UCSD-AML1 (cell line): ENCODE data around the gene DLL1.

Experiments
- DNase-seq: peaks from one replicate; lab custom pipeline; 2025; ENCODE audit not compliant: unreplicated experiment; lab: John Stamatoyannopoulos, UW

The DLL1 gene

DNA sequence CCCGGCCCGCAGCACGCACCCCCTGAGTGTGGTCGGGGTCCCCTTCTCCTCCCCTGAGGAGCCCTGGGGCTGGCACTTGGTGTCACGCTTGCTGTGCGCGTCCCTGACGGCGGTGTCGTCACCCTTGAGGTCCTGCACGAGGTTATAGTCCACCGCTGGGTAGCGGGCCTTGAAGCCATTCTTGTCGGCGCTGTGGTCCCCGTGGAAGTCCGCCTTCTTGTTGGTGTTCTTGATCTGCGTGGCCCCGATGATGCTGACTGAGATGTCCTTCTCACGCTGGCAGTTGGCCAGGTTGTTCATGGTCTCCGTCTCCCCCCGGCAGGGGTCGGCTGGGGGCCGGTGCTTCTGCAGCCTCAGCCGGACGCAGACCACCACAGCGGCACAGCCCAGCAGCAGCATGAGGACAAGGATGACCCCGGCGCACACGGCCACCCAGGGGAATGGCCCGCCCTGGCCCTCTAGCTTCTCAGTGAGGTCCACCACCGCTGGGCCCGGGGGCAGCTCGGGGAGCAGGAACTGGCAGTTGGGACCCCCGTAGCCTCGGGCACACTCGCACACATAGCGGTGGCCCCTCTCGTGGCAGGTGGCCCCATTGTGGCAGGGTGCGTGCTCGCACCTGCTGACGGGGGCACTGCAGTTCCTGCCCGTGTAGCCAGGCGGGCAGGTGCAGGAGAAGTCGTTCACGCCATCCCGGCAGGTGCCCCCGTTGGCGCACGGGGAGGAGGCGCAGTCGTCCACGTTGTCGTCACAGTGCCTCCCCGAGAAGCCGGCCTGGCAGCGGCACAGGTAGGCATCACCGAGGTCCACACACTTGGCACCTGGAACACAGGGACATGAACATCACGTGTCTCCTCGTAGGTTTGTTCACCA is 7.4 kb downstream of the DLL1 start:
- DNase-seq: no peak

DNA sequence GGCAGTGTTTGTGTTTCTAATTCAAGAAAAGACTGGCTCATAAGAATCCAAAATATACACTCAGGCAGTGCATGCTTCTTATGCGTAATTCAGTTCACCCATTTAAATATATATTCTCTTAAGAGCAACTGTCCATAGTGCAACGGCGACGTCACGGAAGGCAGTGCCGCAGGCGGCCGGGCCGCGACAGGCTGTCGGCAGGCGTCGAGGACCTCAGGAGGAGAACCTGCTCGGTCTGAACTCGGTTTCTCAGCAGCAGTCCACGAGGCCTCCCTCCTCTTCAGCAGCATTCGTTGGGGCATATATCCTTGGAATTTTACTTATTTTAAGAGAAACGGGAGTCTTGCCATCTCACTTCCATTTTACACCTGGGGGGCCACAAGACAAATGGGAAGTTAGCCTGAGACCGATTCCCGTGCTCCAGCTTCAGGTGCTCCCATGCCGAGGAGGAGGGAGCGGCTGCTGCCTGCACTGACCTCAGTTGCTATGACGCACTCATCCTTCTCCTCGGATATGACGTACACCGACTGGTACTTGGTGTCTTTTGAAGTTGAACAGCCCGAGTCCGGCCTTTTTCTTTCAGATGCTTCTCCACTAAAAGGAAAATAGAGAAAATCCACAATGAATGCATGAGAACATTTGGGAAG is 8.2 kb downstream of the DLL1 start:
- DNase-seq: no peak

DNA sequence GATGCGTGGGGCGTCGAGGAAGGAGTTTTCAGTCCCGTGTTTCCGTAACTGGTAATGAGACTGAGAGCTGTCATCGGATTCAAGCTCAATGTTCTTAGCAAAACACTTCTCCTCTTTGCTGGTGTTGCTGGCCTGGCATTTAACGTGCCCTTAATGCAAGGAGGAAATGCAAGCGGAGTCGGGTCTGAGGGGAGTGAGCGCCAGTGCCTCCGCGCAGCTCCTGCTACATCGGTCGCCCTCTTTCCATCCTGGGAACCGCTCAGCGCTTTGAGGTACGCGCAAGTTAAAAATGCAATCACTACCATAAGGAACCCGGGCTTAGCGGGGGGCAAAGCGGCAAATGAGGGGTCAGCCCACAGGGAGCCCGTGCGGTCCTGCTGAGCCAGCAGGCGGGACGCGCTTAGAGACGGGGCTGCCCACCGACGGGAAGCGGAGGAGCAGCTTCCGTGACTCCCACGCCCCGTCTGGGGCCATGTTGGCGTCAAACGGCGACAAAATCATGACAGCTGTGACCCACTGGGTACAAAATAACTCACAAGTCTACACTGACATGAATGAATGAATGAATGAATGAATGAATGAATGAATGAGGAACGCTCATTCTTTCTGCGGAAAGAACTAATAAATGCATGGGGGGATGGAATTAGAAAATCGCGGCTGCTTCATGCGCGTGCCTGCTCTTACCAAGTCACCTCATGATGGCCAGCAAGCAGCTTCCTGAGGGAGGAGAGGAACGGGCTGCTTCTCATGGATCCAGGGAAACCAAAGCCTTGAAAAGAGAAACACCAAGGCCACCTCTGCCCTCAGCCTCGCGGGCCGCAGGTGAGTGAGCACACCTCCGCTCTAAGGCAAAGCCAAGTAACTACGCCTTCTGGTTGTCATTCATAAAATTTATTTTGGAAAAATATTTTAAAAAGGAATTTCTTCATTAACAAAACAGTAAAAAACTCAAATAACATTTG is 9.3 kb downstream of the DLL1 start:
- DNase-seq: no peak

DNA sequence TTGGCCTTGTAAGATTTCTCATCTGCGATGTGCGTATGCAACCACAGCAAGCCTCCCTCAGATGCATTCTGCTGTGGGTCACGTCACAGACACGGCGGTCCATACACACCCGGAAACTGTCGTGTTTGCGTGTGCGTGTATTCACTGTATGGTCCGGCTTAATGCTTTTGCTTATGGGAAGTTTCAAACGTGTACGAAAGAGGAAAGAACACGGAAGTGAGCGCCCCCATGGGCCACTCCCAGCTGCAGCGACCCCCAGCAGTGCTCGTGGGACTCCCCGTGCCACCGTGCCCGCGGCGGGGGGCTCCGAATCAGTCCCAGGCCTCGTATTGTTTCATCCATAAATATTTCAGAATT is 10.2 kb downstream of the DLL1 start:
- no peak for DNase-seq

- DNase-seq: no peak
Measured at GRCh38 chr6:170279977-170280688, 10.7 kb downstream of the DLL1 start.

DNA sequence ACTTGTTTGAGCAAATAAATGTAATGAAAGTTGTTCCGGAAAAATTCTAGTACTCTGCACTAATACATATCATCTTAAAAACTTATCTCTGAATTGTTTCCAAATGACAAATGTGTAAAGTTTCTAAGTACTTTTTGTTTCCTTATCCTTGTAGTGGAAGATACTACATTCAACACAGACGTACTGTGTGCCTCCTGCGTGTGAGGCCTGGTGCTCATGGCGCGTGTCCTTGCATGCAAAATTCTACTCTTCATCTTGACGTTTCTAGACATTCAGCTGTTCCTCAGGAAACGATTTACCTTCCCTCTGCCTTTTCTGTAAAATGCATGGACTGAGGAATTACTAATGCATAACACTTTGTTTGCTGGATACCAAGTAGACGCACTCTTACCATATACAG is 11.5 kb downstream of the DLL1 start:
- no peak for DNase-seq

GRCh38 chr6:170278743-170279094 is 12.2 kb downstream of the DLL1 start:
- peak; percentile 25 for DNase-seq

DNA sequence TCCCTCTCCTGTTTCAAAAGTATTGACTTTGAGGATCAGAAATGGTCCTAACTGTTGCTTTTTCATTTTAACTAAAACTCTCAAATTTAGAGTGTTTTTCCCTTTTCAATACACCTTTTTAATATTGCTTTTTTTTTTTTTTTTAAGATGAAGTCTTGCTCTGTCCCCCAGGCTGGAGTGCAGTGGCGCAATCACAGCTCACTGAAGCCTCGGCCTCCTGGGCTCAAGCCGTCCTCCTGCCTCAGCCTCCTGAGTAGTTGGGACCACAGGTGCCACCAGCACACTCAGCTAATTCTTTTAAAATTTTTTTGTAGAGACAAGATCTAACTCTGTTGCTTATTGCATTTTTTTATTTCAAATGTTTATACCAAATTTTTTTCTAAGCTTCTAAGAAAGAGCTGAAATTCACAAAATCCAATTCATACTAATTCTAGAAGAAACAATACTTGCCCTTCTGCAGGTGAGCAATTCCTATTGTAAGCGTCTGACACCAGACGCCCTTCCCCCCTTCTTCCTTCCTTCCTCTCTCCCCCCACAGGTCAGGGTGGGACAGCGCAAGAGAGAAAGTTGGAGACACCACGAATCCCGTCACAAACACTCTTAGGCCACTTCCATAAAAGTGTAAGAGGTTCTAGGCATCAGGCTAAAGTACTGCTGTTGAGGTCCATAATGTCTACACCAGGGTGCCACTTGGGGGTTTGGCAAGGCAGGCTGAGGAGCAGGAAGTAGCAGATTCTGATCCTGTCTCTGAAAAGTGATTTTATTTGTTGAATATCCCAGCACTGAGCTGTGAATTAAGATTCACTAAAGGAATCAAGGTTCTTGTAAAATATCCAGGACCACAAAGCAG is 12.8 kb downstream of the DLL1 start:
- DNase-seq: no peak

GRCh38 chr6:170276369-170277057 is 14.4 kb downstream of the DLL1 start:
- no peak for DNase-seq

DNA sequence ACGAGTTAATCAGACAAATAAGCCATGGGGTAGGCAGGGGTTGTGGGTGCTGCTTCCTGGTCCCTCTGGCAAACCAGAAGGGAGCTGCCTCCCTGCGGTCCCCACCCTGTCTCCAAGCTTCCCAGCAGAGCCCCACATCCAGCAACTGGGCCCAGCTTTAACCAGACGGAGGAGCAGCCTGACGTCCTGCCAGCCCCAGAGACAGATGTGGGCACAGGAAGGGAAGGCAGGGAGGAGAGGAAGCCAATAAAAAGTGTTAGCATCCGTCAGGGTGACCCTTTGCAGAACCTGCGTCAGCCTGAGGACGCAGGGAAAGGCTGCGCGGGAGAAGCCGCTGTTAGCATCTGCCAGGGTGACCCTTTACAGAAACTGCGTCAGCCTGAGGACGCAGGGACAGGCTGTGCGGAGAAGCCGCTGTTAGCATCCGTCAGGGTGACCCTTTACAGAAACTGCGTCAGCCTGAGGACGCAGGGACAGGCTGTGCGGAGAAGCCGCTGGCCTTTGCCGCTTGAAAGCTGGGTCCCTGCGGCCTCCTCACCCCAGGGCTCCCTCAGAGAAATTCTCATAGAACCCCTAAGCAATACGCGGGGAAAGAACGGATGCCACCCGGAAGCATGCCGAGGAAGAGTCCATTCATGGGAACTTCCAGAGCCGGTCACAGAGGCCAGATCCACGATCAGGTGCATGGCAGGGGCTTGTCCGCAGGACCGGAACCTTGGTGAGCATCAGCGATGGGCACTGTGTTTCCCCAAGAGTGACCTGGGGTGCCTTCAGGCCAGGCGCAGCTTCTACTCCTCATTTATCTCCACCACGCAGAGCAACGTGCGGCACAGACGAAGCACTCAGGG is 15.9 kb downstream of the DLL1 start:
- no peak for DNase-seq

DNA sequence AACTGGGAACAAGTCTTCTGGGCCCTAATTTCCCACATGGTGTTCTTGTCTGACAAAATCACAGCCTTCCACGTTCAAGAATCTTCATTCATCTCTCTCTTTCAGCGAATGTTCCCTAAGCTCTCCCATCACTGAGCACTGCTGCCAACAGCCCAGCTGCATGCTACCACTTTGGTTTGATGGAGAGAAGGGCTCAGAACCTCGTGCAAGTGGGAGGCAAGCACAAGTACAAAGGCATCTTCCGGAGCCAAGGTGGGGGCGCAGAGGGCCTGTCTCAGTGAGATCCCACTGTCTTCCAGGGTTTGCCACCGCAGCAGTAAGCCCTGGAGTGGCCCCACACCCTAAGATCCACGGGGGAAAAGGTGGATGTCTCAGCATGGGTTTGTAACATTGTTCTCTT is 17.2 kb downstream of the DLL1 start:
- DNase-seq: no peak

GRCh38 chr6:170273191-170273590 is 17.7 kb downstream of the DLL1 start:
- no peak for DNase-seq

DNA sequence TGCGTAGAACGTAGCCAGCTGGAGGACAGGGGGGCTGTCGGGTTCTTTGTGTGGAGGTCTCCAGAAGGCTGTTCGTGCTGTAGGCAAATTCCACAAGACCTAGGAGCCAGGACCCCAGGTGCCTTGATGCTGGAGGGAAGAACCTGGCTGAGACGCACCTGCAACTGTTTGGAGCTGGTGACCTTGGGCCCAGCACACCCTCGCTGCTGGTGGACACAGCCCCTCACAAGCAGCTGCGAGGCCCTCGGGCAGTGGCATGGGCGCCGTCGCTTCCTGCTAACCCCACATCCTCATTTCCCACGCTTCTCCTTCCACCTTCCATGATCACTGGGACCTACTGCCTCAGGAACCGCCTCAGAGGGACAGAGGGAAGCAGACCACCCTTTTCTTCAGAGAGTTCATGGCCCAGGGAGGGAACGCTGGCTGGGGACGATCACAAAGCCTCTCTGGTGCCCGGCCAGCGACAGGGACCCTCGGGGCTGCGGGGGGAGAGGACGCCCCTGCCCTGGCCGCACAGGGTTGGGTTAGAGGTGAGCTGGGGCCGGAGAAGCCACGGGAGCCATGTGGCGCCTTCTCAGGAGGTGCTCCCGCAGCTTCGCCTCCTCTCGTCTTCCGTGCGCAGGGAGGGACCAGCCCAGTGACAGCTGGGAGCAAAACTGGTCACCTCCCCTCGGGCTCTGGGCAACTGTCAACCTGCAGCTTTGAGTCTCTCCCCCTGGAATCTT is 18.4 kb downstream of the DLL1 start:
- no peak for DNase-seq

GRCh38 chr6:170271771-170272314 is 19.0 kb downstream of the DLL1 start:
- DNase-seq: peak; percentile 71

GRCh38 chr6:170270984-170271593 is 19.8 kb downstream of the DLL1 start:
- DNase-seq: no peak

DNA sequence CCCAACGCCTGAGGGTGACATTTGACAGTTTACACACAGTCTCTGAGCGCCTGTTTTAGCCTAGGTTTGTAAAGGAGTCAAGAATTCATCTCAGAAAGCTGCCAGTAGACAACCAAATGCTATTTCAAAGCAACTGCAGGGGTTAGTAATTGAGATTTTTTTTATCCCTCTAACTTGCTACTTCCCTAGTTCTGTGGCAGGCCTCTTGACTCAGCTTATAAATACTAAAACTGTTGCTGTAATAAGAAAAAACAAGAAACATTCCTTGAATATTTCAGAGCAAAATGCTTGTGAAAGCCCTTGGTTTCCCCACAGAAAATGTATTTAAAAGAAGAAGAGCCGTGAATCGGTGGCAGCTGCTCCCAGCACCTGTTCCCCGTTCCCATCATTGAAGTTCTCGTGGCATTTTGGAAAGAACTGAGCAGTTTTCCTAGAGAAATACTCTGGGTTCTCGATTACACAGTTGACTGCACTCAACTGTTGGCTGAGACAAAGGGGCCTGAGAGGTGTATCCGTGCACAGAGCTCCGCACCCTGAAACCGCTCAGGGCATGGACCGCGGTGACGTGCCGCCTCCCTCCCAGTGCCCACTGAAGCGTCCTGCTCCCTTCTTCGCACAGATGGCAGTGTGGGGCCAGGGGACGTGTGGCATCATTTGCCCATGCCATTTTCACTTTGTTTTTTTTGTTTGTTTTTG is 20.9 kb downstream of the DLL1 start:
- no peak for DNase-seq
